GM12875 (cell line): Measurements from ENCODE around the gene FUT6.

Experiments used
- H3K4me3 ChIP-seq: one replicate; pipeline ENCODE4 v1.5.1; 2011; ENCODE audit warnings: low read depth, low read length, control low read depth
- TF ChIP-seq, protein P1 (sequence below): IDR thresholded peaks from 2 replicates; pipeline ENCODE4 v1.5.1; 2011; ENCODE audit warnings: low read depth, mild to moderate bottlenecking, control low read depth, inconsistent platforms, low read length, moderate library complexity, borderline replicate concordance; ENCODE audit not compliant: insufficient read depth

FUT6 gene

GRCh38 chr19:5822181-5822844 lies 17.2 kb downstream of the FUT6 start:
- H3K4me3 ChIP-seq: no peak overlapping the region
- TF ChIP-seq, protein P1, sequence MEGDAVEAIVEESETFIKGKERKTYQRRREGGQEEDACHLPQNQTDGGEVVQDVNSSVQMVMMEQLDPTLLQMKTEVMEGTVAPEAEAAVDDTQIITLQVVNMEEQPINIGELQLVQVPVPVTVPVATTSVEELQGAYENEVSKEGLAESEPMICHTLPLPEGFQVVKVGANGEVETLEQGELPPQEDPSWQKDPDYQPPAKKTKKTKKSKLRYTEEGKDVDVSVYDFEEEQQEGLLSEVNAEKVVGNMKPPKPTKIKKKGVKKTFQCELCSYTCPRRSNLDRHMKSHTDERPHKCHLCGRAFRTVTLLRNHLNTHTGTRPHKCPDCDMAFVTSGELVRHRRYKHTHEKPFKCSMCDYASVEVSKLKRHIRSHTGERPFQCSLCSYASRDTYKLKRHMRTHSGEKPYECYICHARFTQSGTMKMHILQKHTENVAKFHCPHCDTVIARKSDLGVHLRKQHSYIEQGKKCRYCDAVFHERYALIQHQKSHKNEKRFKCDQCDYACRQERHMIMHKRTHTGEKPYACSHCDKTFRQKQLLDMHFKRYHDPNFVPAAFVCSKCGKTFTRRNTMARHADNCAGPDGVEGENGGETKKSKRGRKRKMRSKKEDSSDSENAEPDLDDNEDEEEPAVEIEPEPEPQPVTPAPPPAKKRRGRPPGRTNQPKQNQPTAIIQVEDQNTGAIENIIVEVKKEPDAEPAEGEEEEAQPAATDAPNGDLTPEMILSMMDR: no peak

GRCh38 chr19:5821521-5822180 lies 17.9 kb downstream of the FUT6 start:
- no peak overlapping the region for H3K4me3 ChIP-seq
- TF ChIP-seq, protein P1: no peak

- TF ChIP-seq, protein P1: no peak
- no peak overlapping the region for H3K4me3 ChIP-seq
Observed at GRCh38 chr19:5820785-5821184, 18.7 kb downstream of the FUT6 start.

- no peak overlapping the region for H3K4me3 ChIP-seq
- TF ChIP-seq, protein P1: no peak
Observed at GRCh38 chr19:5818594-5818993, 20.9 kb downstream of the FUT6 start.

- TF ChIP-seq, protein P1: no peak
- H3K4me3 ChIP-seq: no peak overlapping the region
Observed at GRCh38 chr19:5817218-5817617, 22.3 kb downstream of the FUT6 start.

DNA sequence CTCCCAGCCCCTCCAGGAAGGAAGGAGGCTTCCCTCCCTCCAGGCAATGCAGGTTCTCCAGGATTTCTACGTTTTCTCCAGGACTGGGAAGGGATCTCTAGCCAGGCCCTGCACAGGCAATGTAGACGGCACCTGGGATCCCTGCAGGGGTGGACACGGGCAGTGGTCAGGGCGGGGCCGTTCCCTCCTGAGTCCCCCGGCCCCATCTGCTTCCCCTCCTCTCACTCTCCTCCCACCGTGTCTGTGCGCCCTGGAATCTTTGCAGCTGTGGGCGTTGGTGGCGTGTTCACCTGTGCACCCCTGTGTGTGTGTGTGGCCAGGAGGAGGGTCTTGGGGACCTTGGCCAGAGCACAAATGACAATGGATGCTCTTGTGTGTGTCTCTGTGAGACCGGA lies 24.7 kb downstream of the FUT6 start:
- TF ChIP-seq, protein P1: no peak
- no peak overlapping the region for H3K4me3 ChIP-seq
